ENCODE measurements around the gene PSAT1. TPM values are rescaled to one million over a fixed set of nuclear protein-coding genes. Genes with fewer than 3 reads are reported as not detected.
"Not testable (repeated sequence)": the region's sequence is repeated elsewhere in the genome, so short reads cannot be mapped to it uniquely, and the experiment has no call there.

The PSAT1 gene
- total RNA-seq, 1 donor from 2014 or later = 46.1 TPM

GRCh38 chr9:78280982-78281668, 15.8 kb upstream of the PSAT1 start:
- no peak for DNase-seq (ENCODE audit: low read depth)
- no peak for TF ChIP-seq CTCF (conservative IDR thresholded peaks at IDR 0.05; ENCODE audit: low read depth, low read length)
- H3K4me3 ChIP-seq (ENCODE audit: low read depth, low read length) = no peak overlapping the region

- not testable (repeated sequence) for H3K4me3 ChIP-seq (ENCODE audit: low read depth, low read length); DNase-seq (ENCODE audit: low read depth)
Observed at GRCh38 chr9:78284181-78284580, 12.7 kb upstream of the PSAT1 start.

- no peak for TF ChIP-seq CTCF (conservative IDR thresholded peaks at IDR 0.05; ENCODE audit: low read depth, low read length)
- no peak for DNase-seq (ENCODE audit: low read depth)
- no peak overlapping the region for H3K4me3 ChIP-seq (ENCODE audit: low read depth, low read length)
Observed at GRCh38 chr9:78286125-78286524, 10.8 kb upstream of the PSAT1 start.

- TF ChIP-seq CTCF (conservative IDR thresholded peaks at IDR 0.05; ENCODE audit: low read depth, low read length) = no peak
- no peak for DNase-seq (ENCODE audit: low read depth)
- H3K4me3 ChIP-seq (ENCODE audit: low read depth, low read length) = no peak overlapping the region
Observed at GRCh38 chr9:78286946-78287388, 10.0 kb upstream of the PSAT1 start.

GRCh38 chr9:78288214-78288892, 8.6 kb upstream of the PSAT1 start:
- TF ChIP-seq CTCF (conservative IDR thresholded peaks at IDR 0.05; ENCODE audit: low read depth, low read length) = no peak
- H3K4me3 ChIP-seq (ENCODE audit: low read depth, low read length) = no peak overlapping the region
- no peak for DNase-seq (ENCODE audit: low read depth)

DNA sequence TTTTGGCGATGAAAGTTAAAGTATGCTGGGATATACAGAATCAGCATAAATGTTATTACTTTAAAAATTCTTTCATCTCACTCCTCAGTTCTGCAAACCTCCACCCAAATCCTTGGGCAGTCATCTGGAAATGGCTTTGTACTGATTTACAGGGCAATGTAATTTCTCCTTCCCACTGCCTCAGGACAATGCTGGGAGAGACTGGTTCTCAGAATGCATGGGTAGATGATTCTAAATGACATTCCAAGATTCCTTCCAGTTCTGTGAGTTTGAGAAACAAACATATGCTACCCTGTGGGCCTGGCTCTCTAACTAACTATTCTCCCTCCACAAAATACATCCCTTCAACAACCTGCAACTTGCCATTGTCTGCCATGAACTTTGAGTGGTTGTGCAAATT, 7.5 kb upstream of the PSAT1 start:
- TF ChIP-seq CTCF (conservative IDR thresholded peaks at IDR 0.05; ENCODE audit: low read depth, low read length) = no peak
- H3K4me3 ChIP-seq (ENCODE audit: low read depth, low read length) = no peak overlapping the region
- peak; percentile 76 for DNase-seq (ENCODE audit: low read depth)

GRCh38 chr9:78291240-78291925, 5.5 kb upstream of the PSAT1 start:
- no peak overlapping the region for H3K4me3 ChIP-seq (ENCODE audit: low read depth, low read length)
- TF ChIP-seq CTCF (conservative IDR thresholded peaks at IDR 0.05; ENCODE audit: low read depth, low read length) = no peak
- DNase-seq (ENCODE audit: low read depth) = no peak

Measured in epithelial cell of proximal tubule (primary cell).